NCI-H526 treated with DMSO at 0.1 percent for 48 hours (cell line): ENCODE data around the gene ALDOC.
A peak's percentile ranks its signal among the peaks of the same experiment; 100 is the strongest.

ENCODE experiments used
- DNase-seq: peaks from one replicate; lab custom pipeline; 2025; lab: John Stamatoyannopoulos, UW

Gene ALDOC

GRCh38 chr17:28552176-28552999 lies 24.3 kb downstream of the ALDOC start, which contains the start of gene UNC119:
Gene UNC119, minus strand, starts transcription at chr17:28552624. Its CDS starts 67 bp downstream, at chr17:28552557.
- peak; percentile 59 for DNase-seq

DNA sequence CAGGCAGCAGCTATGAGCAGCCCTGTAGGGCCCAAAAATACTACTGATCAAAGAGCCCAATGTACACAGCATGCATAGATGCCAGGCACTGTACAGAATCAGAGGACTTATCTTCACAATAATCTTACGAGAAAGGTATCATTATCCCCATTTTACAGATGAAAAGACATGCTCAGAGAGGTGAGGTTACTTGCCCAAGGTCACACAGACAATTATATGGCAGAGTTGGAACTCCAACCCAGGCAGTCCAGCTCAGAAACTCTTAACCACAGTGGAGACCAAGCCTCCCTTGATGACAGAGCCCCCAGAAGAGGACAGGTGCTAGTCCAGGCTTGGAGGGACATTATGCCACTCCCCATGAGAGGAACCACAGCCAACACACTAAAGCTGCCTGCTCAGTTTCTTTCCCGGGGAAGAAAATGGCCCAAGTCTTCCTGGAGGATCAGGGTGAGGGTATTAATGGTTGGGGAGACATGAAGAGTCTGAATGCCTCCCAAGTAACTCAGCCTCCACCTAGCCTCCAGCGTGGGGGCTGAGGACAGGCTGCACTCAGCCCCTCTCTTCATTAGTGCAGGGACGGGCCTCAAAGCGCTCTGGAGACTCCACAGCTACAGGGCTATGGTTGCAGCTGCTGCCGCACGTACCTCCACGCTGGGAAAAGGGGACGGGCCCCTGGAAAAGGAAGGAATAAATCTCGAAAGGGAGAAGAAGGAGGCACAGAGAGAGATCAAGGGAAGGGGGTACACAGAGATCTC lies 25.1 kb downstream of the ALDOC start:
- DNase-seq = no peak

DNA sequence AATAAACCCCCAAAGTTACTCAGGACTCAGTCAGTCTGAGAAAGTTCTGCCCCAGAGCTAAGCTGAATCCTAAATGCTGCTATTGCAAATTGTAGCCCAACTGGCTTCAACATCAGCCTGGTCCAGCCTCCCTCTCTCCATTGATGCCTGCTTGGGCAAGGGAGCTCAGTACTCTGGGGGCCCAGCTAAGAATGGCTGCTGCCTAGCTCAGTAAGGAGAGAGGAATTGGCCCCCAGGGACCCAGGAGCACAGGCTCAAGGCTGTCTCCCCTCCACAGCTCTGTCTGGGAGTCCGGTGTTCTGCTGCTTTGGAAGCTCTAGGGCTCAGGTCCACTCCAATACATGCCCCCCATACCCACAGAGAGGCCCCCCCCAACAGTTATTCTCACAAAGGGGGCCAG lies 25.8 kb downstream of the ALDOC start:
- DNase-seq = no peak

DNA sequence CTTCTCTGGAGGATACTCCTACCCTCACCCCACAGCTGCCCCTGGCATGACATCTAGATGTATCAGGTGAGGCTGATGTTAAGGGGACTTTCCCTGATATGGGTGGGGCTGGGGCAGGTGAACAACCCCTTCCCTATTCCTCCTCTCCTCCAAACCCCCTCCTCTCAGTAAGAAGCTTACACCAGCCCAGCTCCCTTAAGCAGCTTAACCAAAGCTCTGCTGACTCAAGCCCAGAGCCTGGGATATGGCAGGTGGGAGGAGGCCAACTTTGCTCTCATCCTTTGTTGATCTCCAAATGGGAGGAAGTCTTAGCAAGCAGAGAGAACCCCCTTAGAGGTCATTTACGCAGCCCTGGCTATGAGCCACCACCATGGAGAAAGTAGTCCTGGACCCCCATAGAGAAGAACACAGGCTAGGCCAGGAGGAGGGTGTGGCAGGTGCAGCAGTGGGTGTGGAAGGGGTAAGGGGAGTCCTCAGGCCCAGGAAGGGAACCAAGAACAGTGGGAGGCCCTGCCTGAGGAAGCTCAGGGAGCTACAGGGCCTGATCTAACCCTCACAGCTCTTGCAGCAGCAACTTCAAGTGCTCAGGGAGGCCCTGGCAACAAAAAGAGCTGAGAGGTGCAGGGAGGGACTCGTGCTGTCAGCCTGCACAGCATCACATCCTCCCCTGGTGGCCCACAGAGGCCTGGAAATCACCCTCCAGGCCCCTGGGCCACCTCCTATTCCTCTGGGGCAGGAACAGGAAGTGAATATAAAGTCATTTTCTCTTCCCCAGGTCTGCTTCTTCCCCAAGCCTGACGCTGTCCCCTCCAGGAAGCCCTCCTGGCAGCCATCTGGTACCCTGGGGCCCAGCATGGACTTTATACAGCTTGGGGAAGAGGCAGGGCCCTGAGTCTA lies 27.2 kb downstream of the ALDOC start:
- DNase-seq = no peak

DNA sequence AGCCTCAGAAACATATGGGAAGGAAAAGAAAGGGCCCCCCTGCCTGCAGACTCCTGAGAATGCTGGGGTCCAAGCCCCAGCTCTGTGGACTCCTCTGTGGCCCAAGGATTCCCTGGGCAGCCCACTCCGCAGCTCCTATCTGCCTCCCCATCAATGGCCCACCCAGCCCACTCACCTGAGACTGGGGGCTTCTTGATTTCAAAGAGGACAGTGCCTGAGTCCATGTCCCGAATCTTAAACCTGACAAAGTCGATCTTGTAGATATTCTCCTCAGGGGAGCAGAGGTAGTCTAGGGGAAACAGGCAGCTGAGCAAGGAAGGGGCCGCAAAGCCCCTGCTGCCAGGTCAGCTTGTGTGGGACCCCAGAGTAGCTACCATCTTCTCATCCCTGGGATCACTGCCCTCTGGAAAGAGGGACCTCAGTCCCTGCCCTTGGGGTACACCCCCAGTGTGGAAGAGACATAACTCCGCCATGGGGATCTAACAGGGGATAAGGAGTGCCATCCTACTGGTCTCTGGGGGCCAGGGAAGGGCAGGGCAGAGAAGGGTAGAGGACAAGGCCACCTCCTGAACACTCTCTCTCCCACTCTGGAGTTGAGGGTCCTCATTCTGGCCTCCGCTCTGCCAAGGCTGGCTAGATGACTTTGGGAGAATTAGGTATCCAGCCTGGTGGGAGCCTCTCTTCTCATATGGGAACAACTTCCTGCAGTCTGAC lies 28.1 kb downstream of the ALDOC start:
- DNase-seq = no peak

DNA sequence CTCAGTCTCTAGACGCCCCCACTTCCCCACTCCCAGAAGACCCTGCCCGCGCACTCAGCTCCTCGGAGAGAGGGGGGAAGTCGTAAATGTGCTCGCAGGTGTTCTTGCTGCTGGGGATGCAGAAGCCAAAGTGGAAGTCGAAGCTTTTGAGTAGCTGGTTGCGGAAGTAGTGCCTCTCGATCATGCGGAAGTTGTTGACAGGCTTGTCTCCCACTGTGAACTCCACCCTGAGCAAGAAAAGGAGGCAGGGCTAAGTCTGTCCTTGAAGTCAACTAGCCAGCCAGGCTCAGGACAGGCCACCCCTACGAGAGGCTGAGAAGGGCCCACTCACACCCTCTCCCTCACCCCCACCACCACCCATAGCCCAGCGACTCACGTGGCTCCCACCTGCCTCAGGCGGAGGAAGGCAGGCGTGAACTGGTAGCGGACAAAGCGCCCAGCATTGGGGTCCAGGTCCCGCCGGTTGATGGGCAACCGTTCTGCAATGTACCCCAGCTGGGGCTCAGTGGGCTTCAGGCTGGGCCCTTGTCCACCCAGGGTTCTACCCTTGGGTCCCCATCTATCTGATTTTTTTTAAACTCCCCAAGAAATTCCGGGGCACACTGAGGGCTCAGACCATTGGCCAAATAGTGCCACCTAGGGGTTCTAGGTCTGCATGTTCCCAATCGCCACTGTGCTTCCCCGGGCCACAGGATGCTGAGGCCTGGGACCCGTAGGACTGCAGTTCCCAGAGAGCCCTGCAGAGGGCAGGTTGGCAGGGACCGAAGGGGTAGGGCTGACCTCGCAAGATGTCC lies 28.9 kb downstream of the ALDOC start:
- DNase-seq = peak; percentile 22

DNA sequence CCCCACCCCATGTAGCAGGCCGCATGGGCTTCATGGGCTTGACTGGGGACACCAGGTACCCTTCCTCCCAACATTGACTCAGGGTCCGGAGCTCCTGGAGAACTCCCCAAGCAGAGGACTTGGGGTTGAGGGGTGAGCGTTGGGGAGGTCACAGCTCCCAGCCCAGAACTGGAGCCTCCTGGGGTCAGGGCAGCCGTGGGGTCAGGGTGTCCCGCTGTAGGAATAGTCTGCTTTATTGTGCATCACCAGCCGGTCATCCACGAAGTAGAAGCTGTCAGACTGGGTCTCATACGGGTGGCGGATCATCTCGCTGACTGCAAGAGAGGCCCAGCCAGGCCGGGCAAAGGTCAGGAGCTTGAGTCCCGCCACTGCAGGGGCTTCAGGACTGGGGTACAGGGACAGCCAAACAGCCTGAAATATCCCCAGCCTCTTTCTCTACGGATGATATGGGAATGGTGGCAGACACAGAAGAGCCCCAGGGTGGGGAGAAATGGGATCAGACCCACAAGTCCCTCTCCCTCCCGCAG lies 29.5 kb downstream of the ALDOC start:
- DNase-seq = no peak

- DNase-seq = no peak
Measured at GRCh38 chr17:28545787-28546415, 30.8 kb downstream of the ALDOC start.

GRCh38 chr17:28545141-28545503 lies 31.6 kb downstream of the ALDOC start:
- DNase-seq = no peak

DNA sequence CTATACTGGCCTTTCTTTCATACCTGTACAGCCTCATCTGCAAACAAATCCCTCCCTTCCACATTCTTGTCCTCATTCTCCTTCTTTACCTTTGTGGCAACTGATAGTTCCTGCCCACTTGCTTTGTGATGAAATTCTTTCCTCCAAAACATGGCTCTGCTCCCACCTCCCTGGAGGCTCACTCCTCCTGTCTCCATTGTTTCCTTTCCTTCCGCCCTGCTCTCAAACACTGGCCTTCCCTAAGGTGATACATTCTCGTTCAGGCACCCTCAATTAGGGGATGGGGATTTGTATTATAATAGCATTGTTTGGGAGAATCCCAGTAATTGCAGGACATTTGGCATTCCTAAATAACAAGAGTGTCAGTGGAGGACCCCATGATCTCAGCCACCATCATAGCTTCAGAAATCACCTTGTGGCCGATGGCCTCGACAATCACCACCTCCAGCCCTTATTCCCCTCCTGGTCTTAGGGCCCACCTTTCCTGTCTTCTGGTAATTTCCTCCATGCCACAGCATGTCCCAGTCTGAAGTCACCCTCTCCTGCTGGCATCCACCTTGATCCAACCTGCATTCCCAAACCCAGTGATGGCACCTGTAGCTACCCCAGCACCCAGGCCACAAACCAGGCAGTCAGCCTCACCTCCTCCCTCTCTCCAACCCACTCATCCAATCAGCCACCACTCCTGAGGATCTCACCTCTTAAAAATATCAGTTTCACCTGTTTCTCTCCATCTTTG lies 32.1 kb downstream of the ALDOC start:
- DNase-seq = no peak

DNA sequence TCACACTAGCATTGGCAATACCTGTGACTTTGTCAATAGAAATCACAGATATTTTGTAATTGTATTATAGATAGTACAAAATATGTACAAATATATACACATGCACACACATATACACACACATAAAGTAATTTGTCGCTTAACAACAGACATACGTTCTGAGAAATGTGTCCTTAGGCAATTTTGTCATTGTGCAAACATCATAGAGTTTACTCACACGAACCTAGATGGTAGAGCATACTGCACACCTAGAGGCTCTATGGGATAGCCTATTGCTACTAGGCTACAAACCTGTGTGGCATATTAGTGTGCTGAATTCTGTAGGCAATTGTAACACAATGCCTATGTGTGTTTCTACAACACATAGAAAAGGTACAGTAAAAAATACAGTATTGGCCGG lies 35.3 kb downstream of the ALDOC start:
- DNase-seq = no peak

- DNase-seq = no peak
Measured at GRCh38 chr17:28540231-28540630, 36.5 kb downstream of the ALDOC start.

DNA sequence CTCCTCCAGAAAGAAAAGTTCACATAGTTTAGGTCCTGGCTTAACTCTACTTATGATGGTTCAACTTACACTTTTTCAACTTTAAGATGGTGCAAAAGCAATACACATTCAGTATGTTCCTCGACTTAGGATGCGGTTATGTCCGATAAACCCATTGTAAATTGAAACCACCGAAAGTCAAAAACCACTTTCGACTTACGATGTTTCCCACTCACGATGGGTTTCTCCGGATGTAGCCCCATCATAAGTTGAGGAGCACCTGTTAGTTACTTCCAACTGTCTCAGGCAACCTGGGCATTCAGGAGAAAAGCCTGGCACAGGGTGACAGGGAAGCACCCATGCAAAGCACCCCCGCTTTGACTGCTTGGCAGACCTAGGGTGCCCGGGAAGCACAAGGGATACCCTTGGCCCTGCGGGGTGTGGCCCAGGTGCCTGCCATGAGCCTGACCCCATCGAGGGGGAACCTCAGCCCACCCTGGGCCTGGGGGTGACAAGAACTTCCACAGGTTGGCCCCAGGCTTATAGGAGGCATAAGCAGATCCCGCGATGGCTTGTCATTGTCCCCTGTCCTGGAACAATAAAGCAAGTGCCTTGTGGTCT lies 38.3 kb downstream of the ALDOC start:
- no peak for DNase-seq

DNA sequence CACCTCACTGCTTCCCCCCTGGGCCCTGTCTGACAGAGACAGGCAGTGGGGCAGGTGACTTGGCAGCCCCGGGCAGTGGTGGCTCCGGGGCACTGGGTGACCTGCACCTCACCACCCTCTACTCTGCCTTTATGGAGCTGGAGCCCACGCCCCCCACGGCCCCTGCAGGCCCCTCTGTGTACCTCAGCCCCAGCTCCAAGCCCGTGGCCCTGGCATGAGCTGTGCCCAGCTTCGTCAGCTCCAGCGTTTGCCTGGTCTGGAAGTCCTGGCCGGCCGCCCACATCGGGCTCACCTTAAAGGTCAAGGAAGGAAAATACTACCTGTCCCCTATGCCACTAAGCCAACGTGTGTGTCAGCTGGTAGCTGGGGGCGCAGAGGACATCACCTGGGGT lies 39.5 kb downstream of the ALDOC start:
- no peak for DNase-seq

- no peak for DNase-seq
Measured at GRCh38 chr17:28536532-28537218, 40.0 kb downstream of the ALDOC start.

- no peak for DNase-seq
Measured at GRCh38 chr17:28534740-28535375, 41.8 kb downstream of the ALDOC start.

DNA sequence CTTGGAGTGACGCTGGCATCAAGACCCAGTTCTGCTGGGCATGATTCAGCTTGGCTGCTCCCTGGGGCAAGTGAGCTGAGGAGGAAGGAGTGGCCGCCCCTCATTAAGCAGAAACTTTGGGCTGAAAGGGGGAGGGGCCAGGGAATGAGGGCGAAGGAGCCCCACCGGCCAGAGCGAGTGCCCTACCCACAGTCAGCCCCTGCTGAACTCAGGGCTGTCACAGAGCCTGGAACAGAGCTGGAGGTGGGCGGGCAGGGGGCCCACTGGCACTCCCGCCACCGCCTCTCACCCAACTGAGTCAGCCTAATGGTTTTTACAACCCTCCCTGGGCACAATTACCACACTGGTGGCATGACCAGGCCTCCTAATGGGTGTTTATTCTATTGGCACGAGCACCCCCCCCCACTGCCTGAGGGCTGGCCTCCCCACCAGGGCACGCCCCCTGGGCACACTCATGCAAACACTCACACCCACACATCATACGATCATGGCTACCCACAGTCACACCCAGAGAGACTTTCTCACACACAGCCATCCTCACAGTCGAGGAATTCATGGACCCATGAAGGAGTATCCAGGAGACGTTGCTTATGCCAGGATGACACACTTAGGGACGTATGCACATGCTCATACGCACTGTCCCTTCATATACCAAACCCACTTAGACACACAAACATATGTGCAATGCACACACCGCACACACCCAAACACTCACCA lies 43.4 kb downstream of the ALDOC start:
- DNase-seq = no peak
